ENCODE data around the gene OR10A6. TPM values are rescaled to one million over a fixed set of nuclear protein-coding genes. Genes with fewer than 3 reads are reported as not detected.

OR10A6 gene
- total and polyA plus RNA-seq, 2 of the 4 experiments (the other 2 are of a cell fraction): 0.19 TPM; not detected in 1

DNA sequence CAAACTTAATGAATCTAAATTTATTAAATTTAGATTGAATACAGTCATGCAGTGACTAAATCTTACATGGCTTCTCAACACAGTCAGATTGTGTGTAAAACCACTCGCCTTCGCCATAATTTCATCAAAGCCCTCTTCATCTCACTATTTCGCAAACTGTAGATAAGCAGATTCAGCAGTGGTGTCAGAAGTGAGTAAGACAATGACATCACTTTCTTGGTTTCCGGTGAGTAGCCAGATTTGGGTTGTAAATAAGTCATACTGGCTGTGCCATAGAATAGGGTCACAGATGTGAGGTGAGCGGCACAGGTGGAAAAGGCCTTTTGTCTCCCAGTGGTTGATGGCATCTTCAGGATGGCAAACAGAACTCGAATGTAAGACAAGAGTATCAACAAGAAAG is 3.4 kb downstream of the OR10A6 start:
- WGBS, 2 experiments (ENCODE audit: extremely low coverage in 2 of 2, insufficient read length in 1 of 2): 83% methylated on average over 2 of the region's 6 CpGs; no CpG with 5 or more reads in 1 of the 2 experiments
- no peak overlapping the region for H3K9ac ChIP-seq (ENCODE audit: low read depth, low read length)

More for the DNA sequence above, 3.4 kb downstream of the OR10A6 start:
- peak overlapping the region; percentile 3; the same call in 1 of the 2 replicates for H2AK5ac ChIP-seq (ENCODE audit: low read depth, low read length)
- no peak overlapping the region for H3K27ac ChIP-seq (ENCODE audit: insufficient read depth, low read length)
- no peaks in the 10 kb centered on the region for H3K9me1 ChIP-seq (ENCODE audit: insufficient read depth, low read length)
- H4K5ac ChIP-seq (ENCODE audit: low read depth, low read length): no peak overlapping the region
- 0 out of 3 replicates have a peak overlapping the region, but pooled peaks have one; percentile 22 for H2BK15ac ChIP-seq (ENCODE audit: low read depth, low read length)
- CTCF ChIA-PET: no interaction called here
- H3K36me3 ChIP-seq (ENCODE audit: control insufficient read depth, insufficient read depth, low read length): no peaks in the 10 kb centered on the region
- no peak overlapping the region for H3K23ac ChIP-seq (ENCODE audit: low read depth, low read length)
- ATAC-seq (ENCODE audit: low read depth): no peak
- no peak overlapping the region for H3K18ac ChIP-seq (ENCODE audit: low read depth, low read length)
- no peaks in the 10 kb centered on the region for H4K20me1 ChIP-seq (ENCODE audit: insufficient read depth, low read length)
- BruUV-seq (replicated peaks): no TSS peak
- H4K8ac ChIP-seq (ENCODE audit: low read depth in 2 of 2, low read length in 2 of 2): no peak overlapping the region
- TF ChIP-seq RAD21 (IDR thresholded peaks at IDR 0.05; ENCODE audit: low read length) (no peak), NFE2L2 (IDR thresholded peaks at IDR 0.05; ENCODE audit: low read depth, low read length) (no peak), MXI1 (IDR thresholded peaks at IDR 0.05; ENCODE audit: borderline replicate concordance, low read depth, low read length) (no peak), CEBPB (IDR thresholded peaks at IDR 0.05; ENCODE audit: low read depth, low read length) (peak; percentile 81)
- TF ChIP-seq, protein P1, sequence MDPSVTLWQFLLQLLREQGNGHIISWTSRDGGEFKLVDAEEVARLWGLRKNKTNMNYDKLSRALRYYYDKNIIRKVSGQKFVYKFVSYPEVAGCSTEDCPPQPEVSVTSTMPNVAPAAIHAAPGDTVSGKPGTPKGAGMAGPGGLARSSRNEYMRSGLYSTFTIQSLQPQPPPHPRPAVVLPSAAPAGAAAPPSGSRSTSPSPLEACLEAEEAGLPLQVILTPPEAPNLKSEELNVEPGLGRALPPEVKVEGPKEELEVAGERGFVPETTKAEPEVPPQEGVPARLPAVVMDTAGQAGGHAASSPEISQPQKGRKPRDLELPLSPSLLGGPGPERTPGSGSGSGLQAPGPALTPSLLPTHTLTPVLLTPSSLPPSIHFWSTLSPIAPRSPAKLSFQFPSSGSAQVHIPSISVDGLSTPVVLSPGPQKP (IDR thresholded peaks at IDR 0.05; ENCODE audit: borderline replicate concordance, low read depth, low read length): no peak
- H2BK20ac ChIP-seq (ENCODE audit: low read depth, low read length): no peak overlapping the region
- dilution Hi-C loops (cut with HindIII; ENCODE audit: low sequenced_read_pairs, unreplicated experiment) (no loop called here), intact Hi-C loops (cut with micrococcal nuclease) (no loop called here), in situ Hi-C loops (cut with MboI; ENCODE audit: low sequenced_read_pairs) (no loop called here)
- no peak overlapping the region for H3K14ac ChIP-seq (replicated peaks; ENCODE audit: low read depth, low read length)
- H3K4me2 ChIP-seq (ENCODE audit: low read depth, low read length): no peak overlapping the region
- peak overlapping the region; percentile 4; the same call in 1 of the 2 replicates for H2BK120ac ChIP-seq (ENCODE audit: low read depth, low read length)
- H3K56ac ChIP-seq (ENCODE audit: extremely low read depth, insufficient read depth, low read length): no peak overlapping the region
- no peaks in the 10 kb centered on the region for H3K9me3 ChIP-seq (ENCODE audit: control insufficient read depth, insufficient read depth, low read length)
- no peaks in the 10 kb centered on the region; the same call in 1 of the 2 replicates for H3K4me1 ChIP-seq (ENCODE audit: control insufficient read depth, insufficient read depth, low read length)
- H3K4me3 ChIP-seq (ENCODE audit: insufficient read depth, low read depth, low read length): no peak overlapping the region
- no peaks in the 10 kb centered on the region for H3K79me1 ChIP-seq (ENCODE audit: low read depth in 1 of 2, low read length in 2 of 2)
- POLR2A ChIA-PET (ENCODE audit: unreplicated experiment): no interaction called here
- H3K27me3 ChIP-seq (ENCODE audit: control insufficient read depth, insufficient read depth, low read length): 0 out of 2 replicates have a peak, but pooled peaks cover 1% of the 10 kb centered on the region
- H4K91ac ChIP-seq (ENCODE audit: insufficient read depth, low read depth, low read length): no peak overlapping the region
- no peak overlapping the region for H3K4ac ChIP-seq (ENCODE audit: low read depth, low read length)
- DNase-seq: peak; percentile 66
- no peak overlapping the region for H2AK9ac ChIP-seq (replicated peaks; ENCODE audit: low read depth, low read length, poor library complexity)
- no peak overlapping the region for H2BK5ac ChIP-seq (ENCODE audit: low read depth, low read length, poor library complexity, severe bottlenecking)
- H2AFZ ChIP-seq (replicated peaks; ENCODE audit: low read length, poor library complexity): no peak overlapping the region

Data from IMR-90 (cell line).